GM18498 (cell line): Measurements from ENCODE around the gene HSD17B3.
A peak's percentile ranks its signal among the peaks of the same experiment; 100 is the strongest.
"Not testable (repeated sequence)": the region's sequence is repeated elsewhere in the genome, so short reads cannot be mapped to it uniquely, and the experiment has no call there.

Experiments used
- ATAC-seq: cut with Tn5 transposase; IDR thresholded peaks from one replicate; pipeline ENCODE4 v1.9.1; 2021; ENCODE audit warnings: mild to moderate bottlenecking, moderate library complexity; ENCODE audit not compliant: unreplicated experiment

Gene HSD17B3

GRCh38 chr9:96309850-96310249 lies 7.9 kb upstream of the HSD17B3 start:
- ATAC-seq: no peak

DNA sequence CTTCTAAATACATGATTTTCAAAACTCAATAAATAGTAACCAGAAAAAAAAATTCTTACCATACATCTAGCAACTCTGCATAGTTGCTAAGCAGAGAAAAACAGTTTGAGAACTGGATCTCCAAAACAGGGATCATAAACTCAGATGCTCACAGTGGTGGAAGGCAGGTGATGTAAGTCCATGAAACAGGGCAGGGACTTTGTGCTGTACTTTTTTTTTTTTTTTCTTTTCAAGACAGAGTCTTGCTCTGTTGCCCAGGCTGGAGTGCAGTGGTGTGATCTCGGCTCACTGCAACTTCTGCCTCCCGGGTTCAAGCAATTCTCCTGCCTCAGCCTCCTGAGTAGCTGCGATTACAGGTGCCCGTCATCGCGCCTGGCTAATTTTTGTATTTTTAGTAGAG lies 5.0 kb upstream of the HSD17B3 start:
- not testable (repeated sequence) for ATAC-seq

GRCh38 chr9:96305171-96305570 lies 3.2 kb upstream of the HSD17B3 start:
- no peak for ATAC-seq

GRCh38 chr9:96304230-96304629 lies 2.3 kb upstream of the HSD17B3 start:
- ATAC-seq: no peak

- ATAC-seq: no peak
These were observed 2.2 kb downstream of the HSD17B3 start for GRCh38 chr9:96299823-96300222.

GRCh38 chr9:96294159-96294545 lies 7.8 kb downstream of the HSD17B3 start:
- no peak for ATAC-seq

DNA sequence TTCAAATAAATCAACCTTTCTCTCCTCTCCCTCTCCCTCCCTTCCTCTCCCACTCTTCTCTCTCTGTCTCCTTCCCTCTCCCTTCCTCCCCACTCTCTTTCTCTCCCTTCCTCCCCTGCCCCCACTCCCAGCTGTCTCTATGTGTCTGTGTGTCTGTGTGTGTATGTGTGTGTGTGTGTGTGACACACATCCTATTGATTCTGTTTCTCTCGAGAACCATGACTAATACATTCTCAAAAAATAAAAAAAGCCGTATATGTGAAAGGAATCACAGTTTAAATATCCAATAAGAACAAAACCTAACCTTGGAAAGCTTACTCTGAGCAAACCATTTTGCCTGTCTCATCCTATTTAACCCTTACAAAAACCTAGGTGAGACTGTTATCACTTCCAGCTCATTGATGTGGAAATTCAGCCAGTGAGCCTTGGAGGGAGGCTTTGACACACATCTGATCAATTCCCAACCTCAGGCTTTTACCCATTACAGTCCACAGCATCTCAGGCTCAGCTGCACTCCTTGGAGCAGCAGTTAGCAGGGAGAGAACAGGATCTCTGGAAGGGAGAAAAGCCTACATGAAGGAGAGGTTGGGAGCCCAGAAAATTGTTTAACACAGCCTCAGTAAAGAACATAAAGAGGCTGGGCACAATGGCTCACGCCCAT lies 8.3 kb downstream of the HSD17B3 start:
- ATAC-seq: no peak

DNA sequence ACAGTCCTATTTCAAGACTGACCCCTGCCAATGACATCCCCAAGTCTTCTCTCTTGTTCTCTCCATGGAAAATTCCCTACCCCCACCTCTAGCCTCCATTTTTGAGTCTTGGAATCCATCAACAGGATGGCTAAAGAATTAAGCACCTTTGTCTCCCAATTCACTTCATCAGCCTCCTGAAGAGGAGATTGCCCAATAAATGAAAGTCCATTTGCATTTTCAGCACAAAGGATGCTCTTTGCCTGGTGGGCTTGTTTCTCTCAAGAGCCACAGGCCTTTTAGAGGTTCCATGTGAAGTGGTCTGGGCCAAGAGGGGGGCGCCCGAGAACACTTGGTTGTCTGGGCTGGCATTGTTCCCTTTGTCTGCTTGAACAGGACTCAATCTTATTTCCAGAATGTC lies 12.6 kb downstream of the HSD17B3 start:
- no peak for ATAC-seq

DNA sequence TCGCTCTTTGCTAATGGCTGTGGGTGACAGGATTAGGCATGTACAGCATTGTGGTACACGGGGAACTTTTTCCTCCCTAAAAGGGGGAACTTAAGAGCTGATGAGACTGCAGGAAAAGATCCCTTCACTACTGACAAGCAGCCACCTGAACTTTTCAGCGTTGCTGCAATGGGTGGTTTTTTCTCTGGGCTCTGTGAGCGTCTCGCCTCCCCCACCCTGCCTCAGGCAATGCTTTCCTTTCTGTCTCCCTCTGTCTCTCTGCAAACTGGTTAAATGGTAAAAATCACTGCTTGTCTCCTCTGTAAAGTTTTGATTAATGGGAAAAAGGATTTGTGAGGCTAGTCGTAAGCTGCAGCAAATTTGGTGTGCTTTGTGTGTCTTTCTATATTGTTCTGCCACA lies 20.3 kb downstream of the HSD17B3 start:
- ATAC-seq: no peak

DNA sequence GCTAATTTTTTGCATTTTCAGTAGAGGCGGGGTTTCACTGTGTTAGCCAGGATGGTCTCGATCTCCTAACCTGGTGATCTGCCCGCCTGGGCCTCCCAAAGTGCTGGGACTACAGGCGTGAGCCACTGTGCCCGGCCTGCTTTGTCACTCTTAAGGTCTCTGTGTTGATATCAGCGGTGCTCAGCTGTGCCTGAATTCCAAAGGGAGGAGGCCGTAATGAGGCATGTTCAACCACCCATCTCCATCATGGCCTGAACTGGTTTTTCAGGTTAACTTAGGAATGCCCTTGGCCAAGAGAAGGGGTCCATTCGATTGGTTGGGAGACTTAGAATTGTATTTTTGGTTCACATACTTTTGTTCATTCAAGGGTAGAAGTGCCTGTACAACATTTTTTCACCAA lies 22.0 kb downstream of the HSD17B3 start:
- ATAC-seq: no peak

GRCh38 chr9:96274939-96275338 lies 27.0 kb downstream of the HSD17B3 start:
- no peak for ATAC-seq

GRCh38 chr9:96270236-96270744 lies 31.7 kb downstream of the HSD17B3 start:
- ATAC-seq: no peak

- no peak for ATAC-seq
These were observed 43.0 kb downstream of the HSD17B3 start for GRCh38 chr9:96258967-96259366.

- no peak for ATAC-seq
These were observed 45.2 kb downstream of the HSD17B3 start for GRCh38 chr9:96256800-96257199.

DNA sequence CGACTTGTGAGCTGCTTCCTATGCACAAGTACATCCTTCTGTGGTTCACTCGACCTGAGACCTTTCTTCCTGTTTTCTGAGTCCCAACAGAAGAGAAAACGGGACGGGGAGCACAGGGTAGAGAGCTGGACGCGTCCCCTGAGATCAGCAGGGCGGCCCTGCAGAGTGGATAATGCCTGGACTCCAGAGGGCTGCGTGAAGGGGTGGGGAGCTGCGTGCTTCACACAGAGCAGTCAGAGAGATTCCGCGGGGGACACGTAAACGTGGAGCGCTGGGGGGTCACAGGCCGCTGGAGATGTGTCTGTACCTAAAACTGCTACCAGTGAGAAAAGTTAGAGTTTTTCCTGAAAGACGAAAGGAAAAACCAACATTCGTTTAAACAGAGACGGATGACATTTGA lies 46.3 kb downstream of the HSD17B3 start:
- ATAC-seq: no peak

DNA sequence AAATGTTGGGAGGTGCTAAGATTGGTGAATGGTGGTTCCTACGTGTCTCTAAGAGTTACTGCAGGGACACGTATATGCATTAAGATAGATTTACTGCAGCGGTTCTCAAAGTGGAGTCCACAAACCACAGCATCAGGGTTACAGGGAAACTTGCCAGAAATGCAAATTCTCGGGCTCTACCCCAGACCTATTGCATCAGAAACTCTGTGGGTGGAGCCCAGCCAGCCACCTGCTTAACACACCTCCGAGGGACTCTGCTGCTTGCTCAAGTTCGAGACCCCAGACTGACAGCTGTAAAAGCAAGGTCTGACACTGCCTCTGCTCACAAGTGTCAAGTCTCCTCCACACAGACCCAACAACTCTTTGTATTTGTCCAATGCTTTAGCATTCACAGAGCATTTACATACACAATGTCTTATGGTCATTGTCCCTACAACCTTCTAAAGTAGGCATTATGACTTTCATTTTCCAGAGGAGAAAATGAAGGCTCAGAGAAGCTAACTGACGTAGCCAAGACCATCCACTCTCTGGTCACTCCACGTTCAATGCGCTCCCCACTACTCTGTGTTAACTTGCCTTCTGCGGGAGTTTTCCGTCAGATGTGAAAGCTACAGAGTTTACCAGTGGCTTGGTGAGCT lies 48.8 kb downstream of the HSD17B3 start:
- no peak for ATAC-seq

- ATAC-seq: no peak
These were observed 50.5 kb downstream of the HSD17B3 start for GRCh38 chr9:96251451-96251850.

GRCh38 chr9:96249746-96250145 lies 52.2 kb downstream of the HSD17B3 start:
- ATAC-seq: no peak

DNA sequence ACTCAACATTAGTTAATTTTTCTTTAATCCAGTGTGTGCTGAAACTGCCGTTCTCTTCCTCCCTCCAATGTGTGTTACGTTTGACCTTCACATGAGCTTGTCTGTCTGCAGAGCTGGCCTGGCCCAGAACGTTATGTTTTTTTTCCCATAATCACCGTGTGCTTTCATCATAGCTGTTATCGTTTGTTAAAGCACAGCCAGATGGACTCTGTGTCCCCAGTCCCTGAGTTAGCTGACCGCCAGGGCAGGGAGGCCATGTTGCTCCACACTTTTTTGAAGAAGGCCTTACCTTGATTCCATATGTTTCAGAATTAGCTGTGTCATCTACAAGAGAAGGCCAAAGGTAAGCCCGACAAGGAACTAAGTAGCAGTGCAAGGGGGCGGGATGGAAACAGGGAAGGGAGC lies 55.7 kb downstream of the HSD17B3 start:
- no peak for ATAC-seq

DNA sequence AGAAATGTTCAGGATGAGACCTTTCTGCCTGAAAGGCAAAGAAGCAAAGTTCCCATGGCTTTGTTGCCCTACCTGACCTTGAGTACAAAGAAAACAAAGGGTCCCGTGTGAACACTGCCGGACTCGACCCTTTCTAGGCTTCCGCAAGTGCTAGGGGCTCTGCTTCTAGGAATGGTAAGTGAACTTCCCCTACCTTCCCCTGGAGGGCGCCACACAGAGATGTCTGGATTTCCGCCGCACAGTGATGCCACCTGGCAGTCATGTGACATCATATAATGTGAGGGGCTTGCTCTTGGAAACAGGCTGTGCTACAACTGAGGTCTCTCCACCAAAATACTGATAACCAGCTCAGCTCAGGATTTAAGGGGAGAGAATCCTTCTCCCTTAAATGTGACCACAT lies 56.6 kb downstream of the HSD17B3 start:
- ATAC-seq: no peak

GRCh38 chr9:96243778-96244177 lies 58.2 kb downstream of the HSD17B3 start:
- ATAC-seq: no peak

- no peak for ATAC-seq
These were observed 59.2 kb downstream of the HSD17B3 start for GRCh38 chr9:96242811-96243210.

- peak; percentile 71 for ATAC-seq
These were observed 60.6 kb downstream of the HSD17B3 start for GRCh38 chr9:96241391-96241809.
